Activated gamma-delta T cell (primary cell): ENCODE measurements around the gene GTPBP1.

ENCODE experiments used
- DNase-seq: peaks from one replicate; lab custom pipeline; 2025; lab: John Stamatoyannopoulos, UW

GTPBP1 gene

DNA sequence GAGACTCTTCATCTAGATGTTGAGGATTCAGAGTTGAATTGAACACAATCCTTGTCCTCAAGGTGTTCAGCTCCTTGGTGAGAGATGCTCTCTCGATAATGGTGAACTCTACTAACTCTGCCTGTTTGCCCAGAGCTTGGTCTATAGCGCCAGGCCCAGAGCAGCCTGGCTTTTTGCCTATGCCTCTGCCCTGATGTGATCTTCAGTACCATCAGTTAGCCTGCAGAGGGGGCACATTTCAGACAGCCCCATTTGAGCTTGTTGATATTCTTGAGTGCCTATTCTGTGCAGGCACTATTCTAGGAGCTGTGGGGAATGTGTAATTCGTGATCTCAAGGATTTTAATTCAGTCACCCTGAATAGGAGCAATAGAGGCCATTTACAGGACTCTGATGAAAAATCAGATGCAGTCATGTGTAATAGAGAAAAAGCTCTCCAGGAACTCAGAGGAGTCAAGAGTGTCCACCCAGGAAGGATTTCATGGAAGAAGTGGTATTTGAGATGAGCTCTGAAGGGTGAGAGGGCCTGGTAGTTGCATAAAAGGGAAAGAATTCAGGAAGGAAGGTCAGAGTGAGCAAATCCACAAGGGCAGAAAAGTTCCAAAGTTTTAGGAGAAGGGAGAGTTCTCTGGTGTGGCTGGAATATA is 19.3 kb downstream of the GTPBP1 start:
- DNase-seq, result no peak

- DNase-seq, result no peak
These were observed 20.3 kb downstream of the GTPBP1 start for GRCh38 chr22:38725900-38726655.

DNA sequence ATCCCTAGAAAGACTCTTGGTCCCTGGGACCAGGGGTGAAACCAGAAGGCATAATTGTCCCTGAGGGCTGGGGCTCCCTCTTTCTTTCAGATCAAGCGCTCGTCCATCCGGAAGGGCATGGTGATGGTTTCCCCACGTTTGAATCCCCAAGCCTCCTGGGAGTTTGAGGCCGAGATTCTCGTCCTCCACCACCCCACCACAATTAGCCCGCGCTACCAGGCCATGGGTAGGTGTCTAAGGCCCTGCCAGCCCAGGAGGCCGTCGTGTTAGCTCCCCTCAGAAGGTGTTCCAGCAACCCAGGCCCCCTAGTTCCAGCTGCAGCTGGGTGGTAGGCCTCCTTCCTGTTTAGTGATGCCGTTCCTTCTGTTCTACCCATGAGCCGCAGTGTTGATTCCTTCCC is 21.4 kb downstream of the GTPBP1 start:
- no peak for DNase-seq

GRCh38 chr22:38727530-38728451 is 22.0 kb downstream of the GTPBP1 start:
- DNase-seq, result no peak

GRCh38 chr22:38728871-38729796 is 23.4 kb downstream of the GTPBP1 start:
- DNase-seq, result no peak

GRCh38 chr22:38729946-38730345 is 24.2 kb downstream of the GTPBP1 start:
- no peak for DNase-seq

DNA sequence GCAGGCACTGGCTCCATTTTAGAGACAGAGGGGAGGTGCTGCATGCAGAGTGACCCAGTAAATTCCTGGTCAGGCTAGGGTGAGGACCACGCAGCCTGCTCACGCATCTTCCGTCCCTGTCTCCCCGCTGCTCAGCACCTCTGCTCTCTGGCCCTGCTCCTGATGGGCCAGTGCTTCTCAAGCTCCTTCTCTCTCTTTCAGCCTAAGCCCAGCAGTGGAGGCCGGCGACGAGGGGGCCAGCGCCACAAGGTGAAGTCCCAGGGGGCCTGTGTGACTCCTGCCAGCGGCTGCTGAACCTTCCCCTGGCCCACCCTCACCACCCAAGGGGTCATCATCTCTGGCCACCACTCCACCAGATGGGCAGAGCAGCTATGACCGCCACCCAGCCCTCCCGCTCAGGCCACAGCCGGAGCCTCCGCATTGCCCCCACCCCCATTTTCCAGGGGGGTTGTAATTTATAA is 24.7 kb downstream of the GTPBP1 start:
- DNase-seq, result no peak

GRCh38 chr22:38731703-38732161 is 26.0 kb downstream of the GTPBP1 start:
- DNase-seq, result no peak

GRCh38 chr22:38732251-38732815 is 26.6 kb downstream of the GTPBP1 start:
- no peak for DNase-seq

GRCh38 chr22:38733329-38733723 is 27.6 kb downstream of the GTPBP1 start:
- DNase-seq, result no peak

- DNase-seq, result no peak
These were observed 28.1 kb downstream of the GTPBP1 start for GRCh38 chr22:38733724-38734381.

DNA sequence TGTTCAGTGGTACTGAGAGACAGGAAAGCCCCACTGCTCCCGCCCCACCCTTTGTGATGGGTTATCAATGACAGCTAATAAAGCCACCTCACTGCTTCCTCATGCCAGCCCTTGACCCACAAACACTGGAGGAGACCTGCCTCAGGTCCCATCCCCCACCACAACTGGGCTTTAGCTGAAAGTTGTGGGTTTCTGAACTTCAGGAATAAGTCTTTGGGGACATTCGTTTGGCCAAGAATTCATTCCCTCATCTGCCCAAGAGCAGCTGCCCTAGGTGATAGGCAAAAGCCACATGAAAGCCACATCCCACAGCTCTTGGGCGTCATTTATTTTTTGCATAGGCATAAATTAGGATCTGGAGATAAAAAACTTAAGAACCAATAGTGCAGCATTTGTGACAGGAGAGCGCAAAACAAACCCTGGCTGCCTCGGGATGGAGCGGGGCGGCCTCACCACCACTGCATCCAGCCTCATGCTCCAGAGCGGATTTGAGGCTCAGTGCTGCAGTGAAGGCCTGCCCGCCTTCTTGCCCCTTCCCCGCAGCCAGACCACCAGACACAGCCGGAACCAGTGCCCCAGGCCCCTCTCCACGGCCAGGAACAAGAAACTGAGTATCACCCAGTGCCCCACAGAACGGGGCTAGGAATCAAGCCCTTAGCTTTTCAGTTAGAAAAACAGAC is 28.8 kb downstream of the GTPBP1 start:
- no peak for DNase-seq

- no peak for DNase-seq
These were observed 29.4 kb downstream of the GTPBP1 start for GRCh38 chr22:38735126-38735464.

DNA sequence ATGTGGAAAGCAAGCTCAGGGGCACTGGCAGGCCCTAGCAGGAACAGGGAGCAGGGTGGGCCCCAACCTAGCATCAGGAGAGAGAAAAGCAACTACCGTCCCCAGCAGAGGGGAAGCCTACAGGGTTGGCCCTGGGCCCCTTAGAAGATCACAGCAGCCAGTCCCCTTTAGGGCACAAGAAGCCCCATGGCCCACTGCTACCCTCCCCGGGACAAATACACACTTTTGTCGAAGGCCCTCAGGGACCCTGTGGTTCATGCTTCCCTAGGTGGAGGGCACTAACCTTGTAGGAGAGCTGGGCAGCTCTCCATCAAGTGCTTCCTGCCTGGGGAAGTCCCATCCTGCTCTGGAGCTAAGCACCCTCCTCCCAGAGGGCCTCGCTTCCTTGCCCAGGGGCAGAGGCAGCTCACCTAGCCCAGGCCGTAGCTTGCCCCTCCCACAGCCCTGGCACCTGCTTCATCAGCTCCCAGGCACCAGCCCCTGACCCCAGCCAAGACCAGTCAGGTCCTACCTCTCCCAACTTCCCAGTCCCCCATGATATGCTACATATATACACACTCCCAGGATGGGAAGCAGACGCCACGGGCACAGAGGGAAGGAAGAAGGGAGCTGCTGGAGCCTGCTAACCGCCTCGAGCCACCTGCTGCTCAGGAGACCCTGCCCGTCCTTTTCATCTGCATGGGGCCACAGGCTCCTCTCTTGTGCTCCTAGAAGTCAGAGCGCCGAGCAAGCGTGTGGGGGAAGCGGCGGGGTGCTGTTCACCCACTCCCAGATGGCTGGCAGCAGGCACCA is 29.9 kb downstream of the GTPBP1 start:
- DNase-seq, result no peak

GRCh38 chr22:38736257-38736570 is 30.5 kb downstream of the GTPBP1 start:
- no peak for DNase-seq

- DNase-seq, result no peak
These were observed 31.7 kb downstream of the GTPBP1 start for GRCh38 chr22:38737302-38738060.

GRCh38 chr22:38738475-38739070 is 32.8 kb downstream of the GTPBP1 start:
- no peak for DNase-seq
